NB4 (cell line): ENCODE data around the gene SORBS1.

ENCODE experiments used
- DNase-seq: peaks from one replicate; pipeline ENCODE4 v3.0.0; 2010; ENCODE audit warnings: low read depth
- H3K4me3 ChIP-seq: one replicate; pipeline ENCODE4 v1.5.1; 2011; ENCODE audit warnings: mild to moderate bottlenecking, low read depth, low read length, moderate library complexity
- MYC ChIP-seq: IDR thresholded peaks from 2 replicates; pipeline ENCODE4 v1.6.1; 2011; ENCODE audit warnings: low read depth, low read length
- POLR2A ChIP-seq: IDR thresholded peaks from 2 replicates; pipeline ENCODE4 v1.6.1; 2011; ENCODE audit warnings: mild to moderate bottlenecking; ENCODE audit not compliant: insufficient read length; ENCODE audit errors: extremely low read depth
- TF ChIP-seq, protein P1 (sequence below): IDR thresholded peaks from 2 replicates; pipeline ENCODE4 v1.6.1; 2011; ENCODE audit warnings: low read depth, low read length
- TF ChIP-seq, protein P2 (sequence below): IDR thresholded peaks from one replicate; pipeline ENCODE4 v1.5.1; 2012; ENCODE audit warnings: low read depth, low read length

The SORBS1 gene

DNA sequence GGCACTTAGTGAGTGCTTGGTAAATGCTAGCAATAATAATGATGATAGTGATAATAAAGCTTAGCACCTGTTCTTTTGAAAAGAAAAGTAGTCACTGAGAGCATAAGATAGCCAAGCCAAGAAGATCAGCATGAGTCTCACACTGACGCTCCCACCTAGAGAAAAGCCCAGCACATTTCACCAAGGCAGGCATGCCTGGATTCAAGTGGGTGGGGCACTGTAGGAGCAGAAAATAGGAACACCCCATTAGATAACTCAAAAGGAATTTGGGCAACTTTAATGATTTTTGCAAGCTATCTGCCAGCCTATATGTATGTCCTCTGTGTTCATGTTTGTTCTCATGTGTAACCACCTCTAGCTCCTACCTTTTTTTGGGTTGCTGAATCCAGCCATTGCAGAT lies 18.1 kb upstream of the SORBS1 start:
- DNase-seq = no peak
- TF ChIP-seq MYC = no peak
- TF ChIP-seq, protein P1, sequence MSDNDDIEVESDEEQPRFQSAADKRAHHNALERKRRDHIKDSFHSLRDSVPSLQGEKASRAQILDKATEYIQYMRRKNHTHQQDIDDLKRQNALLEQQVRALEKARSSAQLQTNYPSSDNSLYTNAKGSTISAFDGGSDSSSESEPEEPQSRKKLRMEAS = no peak
- no peak overlapping the region for H3K4me3 ChIP-seq

DNA sequence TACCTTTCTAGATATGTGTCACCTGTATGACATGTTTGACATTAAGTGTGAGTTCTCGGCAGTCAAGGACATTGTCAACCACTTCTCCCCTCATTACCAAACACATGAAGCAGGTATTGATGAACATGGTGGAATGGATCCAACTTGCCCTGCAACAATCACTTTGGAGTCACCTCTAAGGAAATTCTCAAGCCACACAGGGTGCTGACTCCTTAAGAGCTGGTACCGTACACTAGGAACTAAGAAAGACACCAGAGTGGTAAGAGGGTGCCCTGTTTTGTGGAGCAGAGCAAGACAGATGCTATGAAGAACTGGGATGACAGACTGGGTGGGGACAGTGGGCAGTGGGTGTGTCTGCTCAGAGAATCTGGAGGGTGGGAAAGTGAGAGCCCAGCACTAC lies 17.4 kb upstream of the SORBS1 start:
- TF ChIP-seq, protein P2, sequence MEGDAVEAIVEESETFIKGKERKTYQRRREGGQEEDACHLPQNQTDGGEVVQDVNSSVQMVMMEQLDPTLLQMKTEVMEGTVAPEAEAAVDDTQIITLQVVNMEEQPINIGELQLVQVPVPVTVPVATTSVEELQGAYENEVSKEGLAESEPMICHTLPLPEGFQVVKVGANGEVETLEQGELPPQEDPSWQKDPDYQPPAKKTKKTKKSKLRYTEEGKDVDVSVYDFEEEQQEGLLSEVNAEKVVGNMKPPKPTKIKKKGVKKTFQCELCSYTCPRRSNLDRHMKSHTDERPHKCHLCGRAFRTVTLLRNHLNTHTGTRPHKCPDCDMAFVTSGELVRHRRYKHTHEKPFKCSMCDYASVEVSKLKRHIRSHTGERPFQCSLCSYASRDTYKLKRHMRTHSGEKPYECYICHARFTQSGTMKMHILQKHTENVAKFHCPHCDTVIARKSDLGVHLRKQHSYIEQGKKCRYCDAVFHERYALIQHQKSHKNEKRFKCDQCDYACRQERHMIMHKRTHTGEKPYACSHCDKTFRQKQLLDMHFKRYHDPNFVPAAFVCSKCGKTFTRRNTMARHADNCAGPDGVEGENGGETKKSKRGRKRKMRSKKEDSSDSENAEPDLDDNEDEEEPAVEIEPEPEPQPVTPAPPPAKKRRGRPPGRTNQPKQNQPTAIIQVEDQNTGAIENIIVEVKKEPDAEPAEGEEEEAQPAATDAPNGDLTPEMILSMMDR = no peak
- TF ChIP-seq, protein P1 = no peak
- no peak for TF ChIP-seq POLR2A
- TF ChIP-seq MYC = no peak
- DNase-seq = no peak
- no peak overlapping the region for H3K4me3 ChIP-seq

DNA sequence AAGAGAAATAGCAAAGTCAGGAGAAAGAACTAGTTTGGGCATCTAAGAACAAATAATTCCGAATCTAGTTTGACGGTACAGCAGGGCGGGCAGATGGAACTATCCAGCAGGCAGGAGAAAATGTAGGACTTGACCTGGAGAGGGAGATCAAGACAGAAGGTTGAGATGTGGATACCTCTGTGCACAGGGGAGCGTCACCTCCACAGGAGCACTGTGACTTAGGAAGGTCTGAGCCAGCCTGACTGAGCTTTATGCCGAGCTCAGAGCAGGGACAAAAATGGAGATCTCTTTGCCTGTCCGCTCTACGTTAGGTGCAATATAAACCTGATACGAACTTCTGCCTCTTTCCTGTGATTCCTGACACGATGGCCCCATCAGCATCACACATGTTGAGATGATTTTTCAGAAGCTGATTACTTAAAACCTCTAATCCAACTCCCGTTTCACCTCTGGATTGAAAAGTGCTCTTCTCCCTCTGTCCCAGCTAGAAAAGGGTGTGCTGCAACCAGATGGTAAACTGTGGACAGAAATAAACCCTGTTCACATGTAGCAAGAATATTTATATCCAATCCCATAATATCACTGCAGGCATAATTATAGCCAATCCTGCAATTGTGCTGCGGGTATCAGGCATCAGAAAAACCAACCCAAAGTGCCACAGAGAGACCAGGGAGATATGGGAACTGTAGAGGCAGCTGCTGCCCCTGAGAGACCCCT lies 13.6 kb upstream of the SORBS1 start:
- DNase-seq = no peak
- no peak overlapping the region for H3K4me3 ChIP-seq
- no peak for TF ChIP-seq MYC
- no peak for TF ChIP-seq POLR2A
- TF ChIP-seq, protein P2 = no peak
- TF ChIP-seq, protein P1 = no peak

DNA sequence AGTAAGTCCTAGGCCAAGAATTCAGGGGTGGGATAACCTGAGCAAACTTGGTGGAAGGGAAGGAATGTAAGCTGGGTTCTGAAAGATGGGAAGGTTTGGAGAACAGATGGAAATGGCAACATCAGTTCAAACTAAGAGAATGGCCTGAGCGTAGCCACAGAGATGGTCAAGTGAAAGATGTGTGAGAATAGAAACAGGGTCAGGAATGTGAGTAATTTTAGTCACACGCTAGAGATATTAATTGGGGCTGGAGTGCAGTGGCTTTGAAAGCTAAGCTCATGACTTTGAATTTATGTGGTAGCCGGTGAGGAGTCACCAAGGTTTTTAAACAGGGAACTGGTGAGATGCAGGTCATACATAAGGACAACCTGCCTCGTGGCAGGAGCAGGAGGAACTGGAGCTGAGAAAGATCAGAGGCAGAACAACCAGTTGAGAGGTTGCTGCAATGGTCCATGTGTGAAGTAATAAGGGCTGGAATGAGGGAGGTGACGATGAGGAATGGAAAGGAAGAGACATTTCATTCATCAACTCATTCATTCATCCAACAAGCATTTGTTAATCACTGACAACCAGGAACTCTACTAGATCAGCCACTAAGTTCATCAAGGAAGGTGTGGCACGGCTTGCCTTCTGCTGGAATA lies 12.9 kb upstream of the SORBS1 start:
- no peak for DNase-seq
- H3K4me3 ChIP-seq = no peak overlapping the region
- TF ChIP-seq POLR2A = no peak
- no peak for TF ChIP-seq MYC
- TF ChIP-seq, protein P1 = no peak
- TF ChIP-seq, protein P2 = no peak

DNA sequence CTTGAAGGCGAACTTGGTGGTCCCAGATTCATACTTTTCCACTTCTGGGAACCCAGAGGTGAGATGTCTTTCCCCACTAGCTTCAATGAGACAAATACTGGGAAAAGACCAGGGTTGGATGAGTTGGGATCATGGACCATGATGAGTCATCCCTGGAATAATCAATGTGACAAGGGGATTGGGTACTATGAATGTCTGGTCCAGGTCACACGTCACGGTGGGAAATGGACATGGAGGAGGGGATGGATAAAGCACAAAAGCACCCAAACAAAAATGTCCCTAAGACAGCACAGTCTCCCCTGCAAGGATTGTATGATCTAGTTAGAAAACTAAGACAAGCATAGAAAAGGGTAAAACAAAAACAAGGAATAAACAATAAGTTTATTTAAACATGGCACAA lies 12.4 kb upstream of the SORBS1 start:
- TF ChIP-seq, protein P1 = no peak
- TF ChIP-seq MYC = no peak
- TF ChIP-seq, protein P2 = no peak
- DNase-seq = no peak
- no peak overlapping the region for H3K4me3 ChIP-seq

DNA sequence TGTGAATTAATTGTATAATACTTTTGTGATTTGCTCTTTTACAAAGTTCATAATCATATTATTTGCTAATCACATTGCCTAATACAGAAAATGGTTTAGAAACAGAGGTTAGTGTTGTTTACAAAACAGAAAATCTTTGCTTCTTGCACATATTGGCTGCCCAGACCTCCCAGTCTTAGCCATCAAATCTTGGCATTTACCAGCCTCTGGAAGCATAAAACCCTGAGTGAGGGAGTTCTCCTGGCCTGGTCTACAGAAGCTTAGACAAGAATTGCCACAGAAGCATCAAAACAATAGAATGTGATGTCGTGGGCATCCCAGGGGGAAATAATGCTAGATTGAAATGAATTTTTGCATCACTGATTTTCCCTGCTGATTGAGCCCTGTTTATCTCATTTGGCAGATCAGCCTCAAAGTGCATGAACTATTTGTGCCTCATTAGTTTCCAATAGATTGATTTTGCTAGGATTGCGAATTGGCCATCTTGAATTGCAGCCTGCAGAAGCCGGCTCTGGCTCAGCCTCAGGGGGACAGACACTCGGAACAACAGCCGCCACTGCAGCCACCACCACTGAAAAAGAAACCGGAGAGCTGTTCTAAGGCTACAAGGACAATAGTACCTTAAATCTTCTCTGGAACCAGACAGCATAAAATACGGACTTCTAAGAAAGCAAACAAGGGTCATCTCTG lies 11.1 kb upstream of the SORBS1 start:
- no peak overlapping the region for H3K4me3 ChIP-seq
- no peak for TF ChIP-seq POLR2A
- TF ChIP-seq, protein P2 = no peak
- no peak for TF ChIP-seq MYC
- TF ChIP-seq, protein P1 = no peak
- no peak for DNase-seq
